Embryonic facial prominence (tissue), 1 donor: Measurements from ENCODE around the gene BGN.

ENCODE experiments used
- DNase-seq: peaks from one replicate; pipeline ENCODE4 v3.0.0-alpha.2; 2016; ENCODE audit errors: extremely low spot score

BGN gene

DNA sequence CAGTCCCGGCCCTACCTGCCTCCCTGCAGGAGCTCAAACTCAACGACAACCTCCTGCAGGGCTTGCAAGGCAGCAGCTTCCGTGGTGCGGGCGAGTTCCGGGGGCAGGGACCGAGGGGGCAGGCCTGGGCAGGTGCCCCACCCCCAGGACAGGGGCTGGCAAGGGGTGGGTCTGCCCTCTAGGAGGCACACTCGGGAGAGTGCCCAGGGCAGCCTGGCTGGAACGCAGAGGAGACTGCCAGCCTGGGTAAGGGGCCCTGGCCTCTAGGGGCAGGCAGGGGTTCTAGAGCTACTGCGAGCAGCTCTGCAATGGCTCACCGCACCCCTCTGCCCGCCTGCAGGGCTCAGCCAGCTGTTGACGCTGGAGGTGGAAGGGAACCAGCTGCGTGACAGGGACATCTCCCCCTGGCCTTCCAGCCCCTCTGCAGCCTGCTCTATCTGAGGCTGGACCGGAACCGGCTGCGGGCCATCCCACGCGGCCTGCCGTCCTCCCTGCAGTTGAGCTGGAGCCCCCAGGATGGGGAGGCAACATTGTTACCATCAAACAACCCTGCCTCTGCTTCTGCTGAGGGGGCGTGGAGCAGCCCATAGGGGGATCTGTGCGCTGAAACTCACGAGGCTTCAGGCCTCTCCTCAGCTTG lies 12.3 kb upstream of the BGN start:
- DNase-seq, result no peak

DNA sequence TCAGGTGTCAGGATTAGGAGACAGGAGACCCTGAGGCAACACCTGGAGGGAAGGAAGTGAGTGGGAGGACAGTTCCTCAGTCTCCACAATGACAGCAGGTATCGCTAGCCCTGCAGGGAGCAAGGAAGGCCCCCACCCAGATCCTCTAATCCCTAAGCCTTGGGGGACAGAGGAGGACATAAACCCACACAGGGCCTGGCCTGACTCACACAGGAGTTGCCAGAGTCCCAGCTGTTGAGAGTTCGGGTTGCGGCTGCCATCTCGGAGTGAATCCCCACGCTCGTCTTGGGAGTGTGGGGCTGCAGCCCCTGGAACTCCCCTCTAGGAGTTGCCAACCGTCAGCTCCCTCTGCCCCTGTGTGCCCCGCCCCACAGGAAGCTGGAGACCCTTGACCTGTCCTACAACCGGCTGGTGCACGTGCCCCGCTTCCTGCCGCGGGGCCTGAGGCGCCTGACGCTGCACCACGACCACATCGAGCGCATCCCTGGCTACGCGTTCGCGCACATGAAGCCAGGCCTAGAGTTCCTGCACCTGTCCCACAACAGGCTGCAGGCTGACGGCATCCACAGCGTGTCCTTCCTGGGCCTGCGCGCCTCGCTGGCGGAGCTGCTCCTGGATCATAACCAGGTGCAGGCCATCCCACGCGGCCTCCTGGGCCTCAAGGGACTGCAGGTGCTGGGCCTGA lies 9.2 kb upstream of the BGN start:
- DNase-seq, result no peak

DNA sequence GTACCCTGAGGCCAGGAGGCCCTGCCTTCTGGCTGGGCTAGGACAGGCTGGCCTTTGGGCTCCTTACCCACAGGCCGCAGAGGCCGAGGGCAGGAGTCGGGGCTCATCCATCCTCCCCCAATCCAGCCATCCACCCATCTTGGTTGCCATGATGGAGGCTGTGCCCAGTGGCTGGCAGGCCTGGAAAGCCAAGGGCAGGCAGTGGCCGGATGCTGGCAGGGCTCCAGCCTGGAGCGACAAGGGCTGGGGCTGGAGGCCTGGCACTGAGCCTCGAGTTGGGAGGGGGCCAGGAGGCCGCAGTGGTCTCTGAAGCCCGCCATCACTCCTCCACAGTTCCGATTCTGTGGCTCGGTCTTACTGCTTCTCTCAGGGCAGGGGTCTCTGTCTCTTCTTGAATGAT lies 8.6 kb upstream of the BGN start:
- no peak for DNase-seq

DNA sequence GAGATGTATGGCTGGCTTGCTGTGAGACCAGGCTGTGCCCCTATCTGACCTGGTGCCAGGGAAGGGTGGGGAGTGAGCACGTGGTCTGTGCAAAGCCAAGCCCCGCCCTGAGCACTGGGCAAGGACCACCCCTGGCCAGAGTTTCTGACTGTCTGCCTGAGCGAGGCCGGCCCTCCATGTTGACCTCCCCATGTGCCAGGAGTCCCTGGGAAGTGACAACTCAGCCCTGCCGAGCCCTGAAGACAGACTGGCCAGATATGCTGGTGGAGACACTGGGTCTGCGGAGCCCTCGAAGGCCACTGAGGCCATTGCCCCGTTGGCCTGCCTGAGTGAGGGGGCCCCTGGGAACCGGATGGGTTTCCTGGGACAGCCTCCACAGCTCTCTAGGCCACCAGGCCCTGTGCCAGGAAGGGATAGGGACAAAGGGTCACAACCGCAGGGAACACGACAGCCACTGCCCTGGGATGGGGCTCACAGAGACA lies 7.1 kb upstream of the BGN start:
- DNase-seq, result no peak

DNA sequence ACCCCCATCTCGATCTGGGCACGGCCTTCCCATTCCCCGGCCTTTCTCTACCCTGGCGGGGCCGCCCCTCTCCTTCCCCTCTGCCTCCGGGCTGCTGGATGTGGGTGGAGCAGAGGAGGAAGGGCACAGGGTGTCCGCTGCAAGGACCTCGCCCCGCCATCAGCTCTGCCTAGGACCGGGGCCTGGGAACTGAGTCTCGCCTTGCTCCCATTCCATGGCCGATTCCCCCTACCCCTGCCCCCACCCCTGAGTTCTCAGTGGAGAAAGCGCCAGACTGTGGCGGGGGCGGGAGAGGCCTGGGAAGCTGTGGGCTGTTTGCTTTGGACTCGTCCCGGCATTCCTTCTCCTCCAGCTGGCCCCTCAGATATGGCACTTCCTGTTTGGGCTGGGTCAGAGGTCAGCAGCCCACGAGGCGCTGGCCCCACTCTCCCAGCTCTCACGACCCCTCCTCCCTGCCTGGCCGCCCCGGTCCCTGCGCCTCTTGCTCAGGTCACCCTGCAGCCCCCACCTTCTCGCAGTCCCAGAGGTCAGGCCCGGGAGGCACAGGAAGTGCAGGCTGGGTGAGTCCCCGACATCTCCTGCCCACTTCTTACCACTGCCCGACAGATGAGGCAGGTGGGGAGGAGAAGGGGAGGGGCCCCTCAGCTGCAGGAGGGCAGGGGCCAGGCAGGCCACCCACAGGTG lies 6.4 kb upstream of the BGN start:
- no peak for DNase-seq

DNA sequence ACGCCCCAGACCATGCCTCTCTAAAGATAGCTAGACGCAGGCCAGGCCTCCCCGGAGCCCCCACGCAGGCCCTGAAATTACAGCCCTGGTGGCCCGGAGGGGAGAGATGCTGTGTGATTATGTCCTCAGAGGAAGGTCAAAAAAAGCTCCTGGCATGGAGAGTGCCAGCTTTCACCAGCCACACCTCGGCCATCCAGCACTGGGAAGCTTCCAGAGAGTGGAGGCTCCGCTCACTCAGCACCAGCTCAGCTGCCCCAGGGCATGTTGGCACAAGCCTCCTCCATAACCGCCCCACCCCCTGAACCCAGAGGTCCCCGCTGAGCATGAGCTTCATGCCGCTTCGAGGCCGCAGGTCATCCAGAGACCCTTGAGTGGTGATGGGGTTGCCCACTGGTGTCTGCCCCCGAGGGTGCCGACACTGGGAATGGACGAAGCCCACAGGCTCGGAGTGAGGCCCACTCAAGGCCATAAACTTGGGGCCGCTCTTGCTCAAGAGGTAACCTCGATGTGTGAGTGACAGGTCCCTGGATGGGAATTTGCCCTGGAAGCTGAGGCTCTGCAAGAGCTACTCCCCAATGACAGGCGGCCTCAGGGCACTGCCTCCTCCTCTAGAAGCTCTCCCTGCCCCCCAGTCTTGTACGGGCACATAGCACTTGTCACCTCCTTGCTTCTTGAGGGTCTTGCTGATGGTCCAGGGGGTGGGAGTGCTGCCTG lies 4.4 kb upstream of the BGN start:
- no peak for DNase-seq

DNA sequence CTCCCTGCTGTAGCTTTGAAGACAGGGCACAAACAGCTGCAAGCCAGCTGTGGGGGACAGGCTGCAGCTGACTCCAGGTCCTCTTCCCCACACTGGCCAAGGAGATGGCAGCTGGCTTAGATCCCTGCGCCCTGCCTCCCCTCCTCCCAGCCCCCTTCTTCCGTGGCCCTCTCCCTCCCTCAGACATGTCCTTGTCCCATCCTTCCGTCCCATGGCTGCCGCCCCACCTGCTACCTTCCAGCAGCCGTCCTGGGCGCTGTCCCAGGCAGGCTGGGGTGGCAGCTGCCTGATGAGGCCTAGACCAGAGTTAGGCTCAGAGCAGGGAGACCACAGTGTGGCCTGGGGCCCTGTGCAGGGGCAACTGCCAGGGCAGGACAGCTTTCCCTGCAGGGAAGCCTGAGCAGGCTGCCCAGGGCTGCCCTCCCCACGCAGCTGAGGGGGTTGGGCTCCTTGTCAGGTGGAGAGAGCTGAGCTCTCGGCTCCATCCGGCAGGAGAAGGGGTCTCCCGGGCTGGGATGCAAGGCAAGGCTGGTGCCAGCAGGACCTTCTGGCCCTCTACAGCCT lies 3.3 kb upstream of the BGN start:
- DNase-seq, result no peak

DNA sequence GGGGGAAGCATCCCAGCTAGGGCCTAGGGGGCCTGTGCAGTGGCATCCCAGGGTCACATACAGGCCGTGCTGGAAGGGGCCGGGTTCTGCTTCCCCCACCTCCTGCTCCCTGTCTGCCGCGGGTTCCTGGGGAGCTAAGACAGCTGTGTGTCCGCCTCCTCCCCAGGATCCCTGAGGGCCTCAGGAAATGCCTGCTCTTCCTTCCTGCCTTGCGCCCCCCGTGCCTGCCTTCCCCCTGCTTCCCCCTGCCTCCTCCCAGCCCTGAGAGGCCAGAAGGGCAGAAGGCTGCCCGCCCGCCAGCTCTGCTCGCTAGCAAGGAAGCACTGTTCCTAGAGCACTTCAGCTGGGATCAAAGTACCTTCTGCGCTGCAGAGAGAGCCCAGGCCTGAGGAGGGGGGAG lies 2.9 kb upstream of the BGN start:
- DNase-seq, result no peak

DNA sequence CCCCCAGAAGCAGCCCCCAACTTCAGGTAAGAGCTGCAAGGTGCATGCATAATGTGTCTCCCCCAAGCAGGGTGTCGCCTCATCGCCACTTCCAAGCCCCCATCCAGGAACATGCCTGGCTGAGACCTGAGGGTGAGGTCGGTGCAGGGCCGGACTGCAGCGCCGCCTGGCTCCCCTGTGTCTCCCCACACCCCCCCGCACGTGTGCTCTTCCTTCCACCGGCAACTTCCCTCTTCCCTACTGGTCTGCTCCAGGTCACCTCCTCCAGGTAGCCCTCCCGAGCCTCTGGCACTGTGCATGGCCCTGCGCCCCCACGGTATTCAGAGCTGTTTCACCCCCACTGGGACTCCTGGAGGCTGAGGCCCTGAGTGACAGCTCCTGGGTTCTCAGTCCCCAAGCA lies 2.2 kb upstream of the BGN start:
- DNase-seq, result no peak

DNA sequence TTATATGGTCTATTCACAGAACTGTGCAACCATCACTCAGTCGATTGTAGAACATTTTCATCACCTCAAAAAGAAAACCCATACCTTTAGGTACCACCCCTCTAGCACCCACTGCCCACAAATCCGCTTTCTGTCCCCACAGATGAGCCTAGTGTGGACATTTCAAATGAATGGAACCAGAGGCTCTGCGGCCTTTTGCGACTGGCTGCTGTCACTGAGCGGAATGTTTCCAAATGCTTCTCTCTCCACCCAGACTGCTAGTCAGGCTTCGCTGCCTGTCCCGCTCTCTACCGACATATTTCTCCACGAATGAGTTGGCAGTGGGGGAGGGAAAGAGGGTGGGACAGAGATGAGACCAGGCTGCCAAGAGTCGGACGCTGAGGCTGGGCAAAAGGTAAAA lies 1.7 kb upstream of the BGN start:
- DNase-seq, result no peak

DNA sequence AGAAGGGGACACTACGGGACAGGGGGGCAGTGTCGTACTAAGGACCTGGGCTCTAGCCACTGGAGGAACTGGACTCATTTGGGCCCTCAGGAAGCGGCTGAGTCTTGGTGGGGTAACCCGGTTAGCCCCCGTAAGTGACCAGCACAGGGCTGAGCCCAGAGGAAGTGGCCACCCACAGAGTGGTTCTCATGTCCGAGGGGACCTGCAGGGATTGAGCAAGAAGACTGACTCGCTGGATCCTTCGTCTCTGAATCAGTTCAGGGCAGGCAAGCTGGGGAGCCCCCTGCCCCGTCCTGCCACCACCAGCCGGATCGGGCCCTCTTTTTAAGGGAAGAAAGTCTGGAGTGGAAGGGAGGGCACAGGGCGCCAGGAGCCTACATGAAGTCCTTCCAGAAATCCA lies 719 bp upstream of the BGN start:
- DNase-seq, result no peak

DNA sequence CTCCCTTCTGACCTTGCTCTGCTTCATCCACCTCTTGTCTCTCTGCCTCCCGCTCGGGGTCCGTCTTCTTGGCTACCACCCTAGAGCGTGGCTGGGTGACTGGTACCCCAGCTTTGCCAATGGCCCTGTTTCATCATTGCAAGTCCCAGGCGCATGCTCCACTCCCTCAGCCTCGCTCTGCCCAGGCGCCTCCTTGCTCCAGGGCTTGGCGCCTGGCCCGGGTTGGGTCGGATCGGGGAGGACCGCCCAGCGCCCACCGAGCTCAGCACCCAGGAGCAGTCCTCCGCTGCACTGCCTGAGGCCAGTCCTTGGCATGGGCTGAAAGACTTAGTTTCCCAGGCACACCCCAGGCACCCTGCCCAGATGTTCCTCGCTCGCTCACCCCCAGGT lies 577 bp downstream of the BGN start:
- no peak for DNase-seq

DNA sequence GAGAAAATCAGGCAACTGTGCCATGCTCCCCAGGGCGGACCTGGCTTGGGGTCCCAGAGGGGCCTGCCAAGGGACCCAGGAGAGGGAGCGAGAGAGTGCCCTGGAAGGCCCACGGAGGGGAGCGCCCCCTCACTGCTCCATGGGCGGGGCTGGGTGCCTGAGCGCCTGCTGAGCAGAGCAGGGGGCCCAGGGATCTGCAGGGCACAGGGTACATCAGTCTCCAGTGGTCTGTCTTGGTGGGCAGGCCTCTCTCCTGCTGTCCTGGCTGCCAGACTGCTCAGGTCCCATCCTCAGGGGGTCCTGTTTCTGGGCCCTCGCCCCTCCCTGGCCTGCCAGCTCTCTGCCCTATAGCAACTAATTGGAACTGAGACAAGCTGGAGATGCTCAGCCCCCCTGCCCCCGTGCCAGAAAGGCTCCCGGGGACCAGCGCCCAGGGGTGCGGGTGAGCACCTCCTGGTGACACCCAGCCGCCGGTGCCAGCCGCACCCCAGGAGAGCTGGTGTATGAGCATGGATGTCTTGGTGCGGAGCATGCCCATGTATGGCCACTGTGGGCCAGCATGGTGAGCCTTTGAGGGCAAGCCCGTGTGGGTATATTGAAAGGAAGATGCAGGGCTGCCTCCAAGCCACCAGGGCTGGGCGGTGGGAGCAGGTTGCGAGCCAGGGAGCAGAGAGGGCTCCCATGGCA lies 1.3 kb downstream of the BGN start:
- DNase-seq, result no peak

DNA sequence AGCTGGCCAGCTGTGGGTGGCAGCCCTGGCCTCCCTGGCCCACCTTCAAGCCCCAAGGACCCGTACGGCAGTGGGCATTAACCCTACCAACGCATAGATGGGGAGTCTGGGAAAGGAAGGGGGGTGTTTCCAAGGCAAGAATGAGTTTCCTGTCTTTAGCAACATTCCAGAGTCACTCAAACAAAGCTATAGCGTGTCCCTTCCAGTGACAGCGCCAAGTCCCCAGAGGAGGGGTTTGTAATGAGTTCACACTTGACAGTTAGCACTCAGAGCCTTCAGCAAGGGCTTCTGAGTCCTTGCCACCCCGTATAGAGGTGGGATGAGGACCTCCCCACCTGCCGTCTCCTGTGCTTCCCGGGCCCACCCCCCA lies 1.8 kb downstream of the BGN start:
- DNase-seq, result no peak

DNA sequence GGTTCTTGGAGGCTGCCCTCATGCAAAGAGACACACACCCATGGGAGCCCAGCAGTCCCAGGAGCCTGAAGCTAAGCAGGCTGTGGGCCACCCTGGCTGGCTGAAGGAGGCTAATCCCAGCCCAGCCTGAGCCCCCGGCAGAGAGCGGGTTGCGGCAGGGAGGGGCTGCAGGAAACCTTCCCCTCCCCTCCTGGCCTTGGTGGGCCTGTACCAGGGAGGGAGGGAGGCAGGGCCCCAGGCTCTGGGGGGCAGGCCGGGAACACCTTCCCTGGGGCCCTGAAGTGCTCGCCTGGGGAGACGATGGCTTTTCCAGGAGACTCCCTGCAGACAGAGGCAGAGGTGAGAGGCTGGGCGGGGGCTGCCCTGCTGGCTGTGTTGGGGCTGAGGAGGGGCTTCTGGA lies 3.7 kb downstream of the BGN start:
- DNase-seq, result no peak

DNA sequence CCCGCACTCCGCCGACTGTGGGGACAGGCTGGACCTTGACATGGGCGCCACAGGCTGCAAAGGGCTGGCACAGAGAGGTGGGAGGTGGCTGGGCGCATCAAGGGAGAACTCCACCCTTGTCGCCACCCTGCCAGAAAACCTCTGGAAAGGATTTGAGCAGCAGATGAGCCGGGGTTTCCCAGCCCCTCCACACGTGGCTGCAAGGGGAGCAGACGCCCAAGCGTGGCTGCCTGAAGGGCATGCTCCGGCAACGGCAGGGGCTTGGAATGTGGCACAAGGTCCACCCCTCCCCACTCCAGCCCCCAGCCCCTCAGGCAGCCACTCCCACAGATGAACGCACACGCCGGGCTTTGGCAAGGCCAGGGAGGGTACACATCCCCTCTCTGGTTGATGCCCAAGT lies 4.6 kb downstream of the BGN start:
- no peak for DNase-seq

DNA sequence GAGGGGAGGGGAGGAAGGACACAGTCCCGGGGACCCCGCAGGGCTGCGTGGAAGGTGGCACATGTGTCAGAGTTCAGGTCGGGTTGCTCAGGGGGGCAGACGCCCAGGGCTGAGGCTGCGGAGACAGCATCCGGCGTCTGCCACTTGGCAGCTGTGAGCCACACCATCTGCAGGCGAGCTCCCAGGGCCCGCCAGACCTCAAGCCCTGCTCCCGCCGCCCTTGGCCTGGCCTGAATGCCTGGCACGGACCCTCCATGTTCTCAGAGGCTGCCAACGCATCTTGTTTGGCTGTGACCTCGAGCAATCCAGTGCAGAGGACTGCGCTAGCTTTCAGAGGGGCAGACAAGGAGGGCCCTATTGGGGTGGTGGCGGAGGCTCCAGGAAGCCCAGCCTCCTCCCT lies 5.1 kb downstream of the BGN start:
- no peak for DNase-seq

DNA sequence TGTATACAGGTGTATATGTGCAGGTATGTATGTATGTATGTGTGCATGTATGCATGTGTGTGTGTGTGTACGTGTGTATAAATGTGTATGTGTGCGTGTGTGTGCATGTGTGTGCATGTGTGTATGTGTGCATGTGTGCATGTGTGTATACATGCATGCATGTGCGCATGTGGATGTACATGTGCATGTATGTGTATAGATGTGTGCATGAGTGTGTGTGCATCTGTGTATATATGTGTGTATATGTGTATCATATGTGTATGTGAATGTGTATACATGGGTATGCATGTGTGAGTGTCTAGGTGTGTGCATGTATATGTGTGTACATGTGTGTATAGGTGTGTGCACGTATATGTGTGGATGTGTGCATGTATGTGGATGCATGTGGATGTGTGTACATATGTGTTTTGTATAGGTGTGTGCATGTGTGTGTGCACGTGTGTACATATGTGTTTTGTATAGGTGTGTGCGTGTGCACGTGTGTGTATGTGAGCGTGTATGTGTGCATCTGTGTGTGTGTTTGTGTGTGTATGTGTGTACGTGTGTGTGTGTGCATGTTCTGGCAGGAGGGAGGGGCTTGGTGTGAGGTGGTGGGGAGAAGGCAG lies 6.0 kb downstream of the BGN start:
- no peak for DNase-seq

DNA sequence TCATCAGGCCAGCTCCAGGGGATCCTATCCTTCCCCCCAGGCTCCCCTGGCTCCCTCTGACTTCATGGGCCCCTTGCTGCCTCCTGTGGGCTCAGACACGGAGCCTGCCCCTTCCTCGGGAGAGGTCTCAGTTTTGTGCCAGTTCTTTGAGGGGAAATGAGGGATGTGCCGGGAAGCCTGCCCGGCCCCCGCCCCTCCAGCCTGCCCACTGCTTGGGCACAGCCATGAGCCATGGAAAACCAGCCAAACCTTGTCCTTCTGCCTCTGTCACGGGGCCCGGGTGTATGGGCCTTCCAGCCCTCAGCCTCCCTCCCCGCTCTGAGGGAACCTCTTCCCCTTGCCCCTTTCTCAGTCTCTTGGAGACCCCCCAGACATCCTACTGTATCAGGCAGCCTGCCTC lies 6.8 kb downstream of the BGN start:
- no peak for DNase-seq

DNA sequence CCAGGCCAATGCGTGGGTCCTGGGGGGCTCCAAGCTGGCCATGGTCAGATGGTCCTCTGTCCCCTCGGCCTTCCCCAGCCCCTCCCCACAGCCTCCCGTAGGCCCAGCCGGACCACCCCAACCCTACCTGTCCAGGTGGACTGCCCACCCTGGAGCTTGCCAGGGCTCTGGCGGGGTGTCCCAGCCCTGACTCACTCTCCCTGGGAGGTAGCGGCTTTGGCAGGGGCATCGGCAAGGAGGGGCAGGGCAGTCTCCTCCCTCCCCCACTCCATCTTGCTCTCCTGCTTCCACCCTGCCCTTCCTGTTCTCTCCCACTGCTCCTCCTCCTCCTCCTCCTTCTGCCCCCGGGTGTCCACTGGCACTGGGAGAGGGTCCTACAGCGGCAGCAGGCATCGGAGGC lies 7.4 kb downstream of the BGN start:
- no peak for DNase-seq

DNA sequence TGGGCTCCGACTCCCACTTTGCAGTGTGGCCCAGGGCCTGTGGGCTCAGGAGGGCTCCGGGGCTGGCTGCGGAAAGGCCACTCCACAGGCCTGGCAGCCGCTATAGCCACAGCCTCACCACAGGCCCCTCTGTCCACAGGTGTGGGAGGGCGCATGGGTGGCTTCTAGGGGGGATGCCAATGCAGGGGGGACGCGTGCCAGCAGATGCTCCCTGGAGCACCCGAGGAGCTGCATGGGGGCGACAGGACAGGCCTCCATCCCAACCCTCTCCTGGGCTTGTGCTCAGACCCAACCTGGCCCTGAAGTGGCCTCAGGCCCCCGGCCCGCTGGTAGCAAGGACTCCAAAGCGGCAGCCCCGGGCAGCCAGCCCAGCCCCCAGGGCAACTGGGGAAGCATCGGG lies 8.0 kb downstream of the BGN start:
- no peak for DNase-seq
